Fibroblast of pulmonary artery (primary cell): ENCODE results near the gene ADCY10.
"Not testable (repeated sequence)": the region's sequence is repeated elsewhere in the genome, so short reads cannot be mapped to it uniquely, and the experiment has no call there.

Experiments
- DNase-seq: peaks from one replicate; pipeline ENCODE4 v3.0.0-alpha.2; 2010; ENCODE audit warnings: low read depth
- H3K4me3 ChIP-seq: replicated peaks from 2 replicates; pipeline ENCODE4 v1.5.1; 2011; ENCODE audit warnings: low read depth, mild to moderate bottlenecking, control low read depth, low read length, moderate library complexity
- TF ChIP-seq, protein P1 (sequence below): IDR thresholded peaks from 2 replicates; pipeline ENCODE4 v1.5.1; 2011; ENCODE audit warnings: mild to moderate bottlenecking, control low read depth, low read length, inconsistent platforms; ENCODE audit errors: missing control alignments

ADCY10 gene

DNA sequence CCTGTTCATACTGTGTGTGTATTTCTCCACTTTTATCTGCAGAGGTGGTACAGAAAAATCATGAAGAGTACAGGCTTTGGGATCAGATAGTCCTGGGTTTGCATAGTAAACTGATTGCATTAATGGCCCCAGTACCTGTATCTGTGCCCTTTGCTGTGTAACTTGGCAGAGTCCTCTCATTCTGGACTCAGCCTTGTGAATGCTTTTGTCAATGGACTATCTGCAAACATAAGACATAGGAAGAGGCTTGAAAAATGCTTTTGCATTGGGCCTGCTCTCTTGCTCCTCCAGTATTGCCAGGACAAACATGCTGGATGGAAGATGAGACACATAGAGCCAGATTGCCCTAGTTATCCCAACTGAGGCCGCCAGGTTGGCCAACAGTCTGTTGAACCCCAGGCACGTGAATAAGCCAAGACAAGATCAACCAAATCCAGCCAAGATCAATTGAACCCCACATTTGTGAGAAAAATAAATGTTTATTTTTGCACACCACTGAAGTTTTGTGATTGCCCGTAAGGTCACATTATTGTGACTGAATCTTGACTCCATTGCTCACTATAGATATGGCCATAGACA is 37.2 kb downstream of the ADCY10 start:
- DNase-seq, result no peak
- TF ChIP-seq, protein P1, sequence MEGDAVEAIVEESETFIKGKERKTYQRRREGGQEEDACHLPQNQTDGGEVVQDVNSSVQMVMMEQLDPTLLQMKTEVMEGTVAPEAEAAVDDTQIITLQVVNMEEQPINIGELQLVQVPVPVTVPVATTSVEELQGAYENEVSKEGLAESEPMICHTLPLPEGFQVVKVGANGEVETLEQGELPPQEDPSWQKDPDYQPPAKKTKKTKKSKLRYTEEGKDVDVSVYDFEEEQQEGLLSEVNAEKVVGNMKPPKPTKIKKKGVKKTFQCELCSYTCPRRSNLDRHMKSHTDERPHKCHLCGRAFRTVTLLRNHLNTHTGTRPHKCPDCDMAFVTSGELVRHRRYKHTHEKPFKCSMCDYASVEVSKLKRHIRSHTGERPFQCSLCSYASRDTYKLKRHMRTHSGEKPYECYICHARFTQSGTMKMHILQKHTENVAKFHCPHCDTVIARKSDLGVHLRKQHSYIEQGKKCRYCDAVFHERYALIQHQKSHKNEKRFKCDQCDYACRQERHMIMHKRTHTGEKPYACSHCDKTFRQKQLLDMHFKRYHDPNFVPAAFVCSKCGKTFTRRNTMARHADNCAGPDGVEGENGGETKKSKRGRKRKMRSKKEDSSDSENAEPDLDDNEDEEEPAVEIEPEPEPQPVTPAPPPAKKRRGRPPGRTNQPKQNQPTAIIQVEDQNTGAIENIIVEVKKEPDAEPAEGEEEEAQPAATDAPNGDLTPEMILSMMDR, result no peak
- H3K4me3 ChIP-seq, result no peak overlapping the region

DNA sequence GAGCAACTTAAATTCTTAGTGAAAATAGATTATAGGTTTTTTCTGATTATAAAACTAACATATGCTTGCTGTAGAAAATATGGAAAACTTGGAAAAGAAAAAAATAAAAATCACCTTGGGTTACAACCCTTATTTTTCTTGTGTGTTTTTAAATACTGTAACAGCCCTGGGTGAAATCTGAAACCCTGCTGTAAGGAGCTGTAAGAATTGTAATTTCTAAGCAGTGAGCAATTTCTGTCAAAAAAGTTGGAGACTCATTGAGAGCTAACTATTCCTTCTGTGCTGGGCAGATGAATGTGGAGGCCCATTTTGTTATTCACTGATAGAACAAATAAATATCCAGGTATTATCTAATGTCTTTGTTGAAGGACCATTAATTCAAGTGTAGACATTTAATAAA is 42.6 kb downstream of the ADCY10 start:
- no peak for DNase-seq
- TF ChIP-seq, protein P1, result no peak
- H3K4me3 ChIP-seq, result no peak overlapping the region

DNA sequence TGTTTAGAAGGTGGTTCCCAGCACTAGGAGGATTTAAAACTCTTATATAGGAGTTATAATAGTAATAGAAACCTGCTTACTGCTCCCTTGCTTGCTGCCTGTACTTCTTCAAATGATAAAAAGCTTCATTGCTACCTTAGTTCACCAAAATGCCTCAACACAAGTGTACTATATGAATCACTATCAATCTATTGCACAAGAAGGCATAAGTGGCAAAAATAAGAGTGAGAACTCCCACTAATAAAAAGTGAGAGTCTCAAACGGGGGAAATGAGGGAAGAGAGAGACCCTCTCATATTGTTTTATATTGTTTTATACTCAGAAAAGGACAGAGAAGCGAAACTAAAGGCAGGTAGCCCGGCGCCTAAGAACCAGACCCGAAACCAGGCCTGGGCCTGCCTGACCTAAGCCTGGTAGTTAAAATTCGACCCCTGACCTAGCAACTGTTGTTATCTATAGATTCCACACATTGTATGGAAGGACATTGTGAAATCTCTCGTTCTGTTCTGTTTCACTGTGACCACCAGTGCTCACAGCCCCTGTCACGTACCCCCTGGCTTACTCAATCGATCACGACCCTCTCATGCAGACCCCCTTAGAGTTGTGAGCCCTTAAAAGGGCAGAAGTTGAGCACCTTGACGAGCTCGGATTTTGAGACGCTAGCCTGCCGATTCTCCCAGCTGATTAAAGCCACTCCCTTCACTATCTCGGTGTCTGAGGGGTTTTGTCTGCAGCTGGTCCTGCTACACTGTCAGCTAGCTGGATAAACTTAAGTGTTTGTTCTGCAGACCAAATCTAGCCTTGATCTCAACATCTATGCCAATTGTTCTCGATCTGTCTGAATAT is 44.6 kb downstream of the ADCY10 start:
- not testable (repeated sequence) for DNase-seq, H3K4me3 ChIP-seq

DNA sequence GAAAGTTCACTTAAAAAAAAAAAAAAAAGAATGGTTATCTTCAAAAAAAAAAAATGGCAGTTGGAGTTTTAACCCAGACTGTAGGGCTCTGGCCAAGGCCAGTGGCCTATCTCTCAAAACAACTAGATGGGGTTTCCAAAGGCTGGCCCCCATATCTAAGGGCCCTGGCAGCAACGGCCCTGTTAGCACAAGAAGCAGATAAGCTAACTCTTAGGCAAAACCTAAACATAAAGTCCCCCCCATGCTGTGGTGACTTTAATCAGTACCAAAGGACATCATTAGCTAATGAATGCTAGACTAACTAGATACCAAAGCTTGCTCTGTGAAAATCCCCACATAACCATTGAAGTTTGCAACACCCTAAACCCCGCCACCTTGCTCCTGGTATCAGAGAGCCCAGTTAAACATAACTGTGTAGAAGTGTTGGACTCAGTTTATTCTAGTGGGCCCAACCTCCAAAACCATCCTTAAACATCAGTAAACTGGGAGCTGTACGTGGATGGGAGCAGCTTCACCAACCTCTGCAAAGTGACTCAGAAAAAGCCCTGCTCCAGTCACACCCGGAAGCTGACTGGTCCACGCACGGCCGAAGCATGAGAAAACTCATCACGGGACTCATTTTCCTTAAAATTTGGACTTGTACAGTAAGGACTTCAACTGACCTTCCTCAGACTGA is 47.1 kb downstream of the ADCY10 start:
- not testable (repeated sequence) for H3K4me3 ChIP-seq, DNase-seq

DNA sequence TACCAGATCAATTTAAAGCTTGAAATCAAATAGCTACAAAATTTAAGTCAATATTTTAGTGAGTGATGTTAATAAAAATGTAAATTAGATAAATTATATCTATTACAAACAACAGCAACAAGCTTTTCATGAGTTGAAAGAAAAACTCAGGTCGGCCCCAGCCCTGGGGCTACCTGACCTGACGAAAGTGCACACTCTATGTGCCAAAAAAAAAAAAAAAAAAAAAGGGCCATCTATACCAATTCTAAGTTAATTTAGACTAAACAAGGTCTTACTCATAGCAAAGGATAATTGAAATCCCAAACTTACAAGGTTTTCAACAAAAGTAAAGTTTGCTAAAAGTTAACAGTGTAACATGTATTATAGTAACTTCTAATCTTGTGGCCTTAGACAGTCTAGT is 47.6 kb downstream of the ADCY10 start:
- not testable (repeated sequence) for DNase-seq, H3K4me3 ChIP-seq

DNA sequence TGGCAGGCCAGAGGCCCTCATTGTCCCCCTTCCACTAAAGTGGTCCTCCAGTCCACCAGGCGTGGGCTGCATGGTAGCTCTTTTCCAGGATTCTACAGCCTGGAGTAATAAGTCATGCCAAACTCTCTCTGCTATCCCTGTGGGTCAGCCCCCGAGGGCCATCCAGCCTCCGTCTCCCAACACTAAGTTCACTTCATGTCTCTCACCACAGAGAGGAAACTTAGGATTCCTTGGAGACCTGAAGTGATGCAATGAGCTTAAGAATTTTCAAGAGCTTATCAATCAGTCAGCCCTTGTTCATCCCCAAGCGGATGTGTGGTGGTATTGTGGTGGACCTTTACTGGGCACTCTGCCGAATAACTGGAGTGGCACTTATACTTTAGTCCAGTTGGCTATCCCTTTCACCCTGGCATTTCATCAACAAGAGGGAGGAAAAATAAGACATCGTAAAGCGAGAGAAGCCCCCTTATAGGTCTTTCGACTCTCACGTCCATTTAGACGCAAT is 48.1 kb downstream of the ADCY10 start:
- H3K4me3 ChIP-seq, DNase-seq: not testable (repeated sequence)

DNA sequence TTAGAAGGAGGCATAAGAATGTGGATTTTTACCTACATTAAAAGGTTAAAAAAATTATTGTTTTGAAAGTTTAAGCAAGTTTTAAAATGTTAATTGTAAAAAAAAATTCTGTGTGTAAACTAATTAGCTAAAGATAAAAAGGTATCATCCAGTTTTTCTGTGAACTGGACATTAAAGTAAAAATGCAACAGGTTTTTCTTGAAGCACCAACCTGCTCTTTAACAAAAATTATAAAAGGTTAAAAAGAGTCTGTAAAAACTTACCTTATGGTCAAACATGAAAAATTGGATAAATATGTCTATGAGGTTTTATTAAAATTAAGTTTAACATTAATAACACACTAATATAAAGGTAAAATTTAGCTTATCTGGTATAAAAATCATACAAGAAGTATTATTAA is 48.7 kb downstream of the ADCY10 start:
- not testable (repeated sequence) for DNase-seq, H3K4me3 ChIP-seq

DNA sequence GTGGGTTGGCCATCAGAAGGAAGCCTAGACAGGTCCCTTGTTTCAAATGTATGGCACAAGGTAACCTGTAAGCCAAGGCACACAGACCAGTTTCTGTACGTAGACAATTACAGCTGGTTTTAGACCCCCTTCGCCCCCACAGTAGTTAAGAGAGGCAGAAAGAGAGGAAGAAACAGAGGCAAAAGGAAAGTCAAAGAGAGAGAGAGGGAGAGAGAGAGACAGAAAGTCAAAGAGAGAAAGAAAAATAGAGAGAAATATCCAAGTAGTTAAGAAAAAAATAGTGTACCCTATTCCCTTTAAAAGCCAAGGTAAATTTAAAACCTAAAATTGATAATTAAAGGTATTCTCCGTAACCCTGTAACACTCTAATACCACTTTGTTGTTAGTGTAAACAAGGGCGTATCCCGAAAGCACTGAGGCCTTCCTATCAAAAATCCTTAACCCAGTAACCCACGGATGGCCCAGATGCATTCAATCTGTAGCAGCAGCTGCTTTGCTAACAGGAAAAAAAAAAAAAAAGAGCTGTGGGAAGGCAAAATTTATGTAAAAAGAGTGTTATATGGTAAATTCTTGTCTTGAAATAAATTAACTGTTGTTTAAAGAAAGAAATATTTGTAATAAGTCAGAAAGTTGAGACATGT is 49.4 kb downstream of the ADCY10 start:
- H3K4me3 ChIP-seq, result no peak overlapping the region
- no peak for DNase-seq
- TF ChIP-seq, protein P1, result no peak

DNA sequence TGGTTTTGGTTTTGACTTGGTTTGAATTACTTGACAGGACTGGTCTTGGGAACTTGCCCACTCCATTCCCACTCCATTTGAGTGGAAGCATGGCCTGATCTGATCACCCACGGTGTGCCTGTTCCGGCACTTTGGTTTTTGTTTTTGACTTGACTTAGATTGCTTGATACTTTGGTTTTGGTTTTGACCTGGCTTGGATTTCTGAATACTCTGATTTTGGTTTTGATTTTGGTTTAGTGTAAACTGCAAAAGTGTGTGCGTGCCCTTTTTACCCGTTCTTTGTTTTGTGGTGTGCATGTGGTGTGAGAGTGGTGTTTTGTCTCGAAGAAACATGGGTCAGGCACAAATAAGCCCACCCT is 50.0 kb downstream of the ADCY10 start:
- no peak overlapping the region for H3K4me3 ChIP-seq
- TF ChIP-seq, protein P1, result no peak
- no peak for DNase-seq

DNA sequence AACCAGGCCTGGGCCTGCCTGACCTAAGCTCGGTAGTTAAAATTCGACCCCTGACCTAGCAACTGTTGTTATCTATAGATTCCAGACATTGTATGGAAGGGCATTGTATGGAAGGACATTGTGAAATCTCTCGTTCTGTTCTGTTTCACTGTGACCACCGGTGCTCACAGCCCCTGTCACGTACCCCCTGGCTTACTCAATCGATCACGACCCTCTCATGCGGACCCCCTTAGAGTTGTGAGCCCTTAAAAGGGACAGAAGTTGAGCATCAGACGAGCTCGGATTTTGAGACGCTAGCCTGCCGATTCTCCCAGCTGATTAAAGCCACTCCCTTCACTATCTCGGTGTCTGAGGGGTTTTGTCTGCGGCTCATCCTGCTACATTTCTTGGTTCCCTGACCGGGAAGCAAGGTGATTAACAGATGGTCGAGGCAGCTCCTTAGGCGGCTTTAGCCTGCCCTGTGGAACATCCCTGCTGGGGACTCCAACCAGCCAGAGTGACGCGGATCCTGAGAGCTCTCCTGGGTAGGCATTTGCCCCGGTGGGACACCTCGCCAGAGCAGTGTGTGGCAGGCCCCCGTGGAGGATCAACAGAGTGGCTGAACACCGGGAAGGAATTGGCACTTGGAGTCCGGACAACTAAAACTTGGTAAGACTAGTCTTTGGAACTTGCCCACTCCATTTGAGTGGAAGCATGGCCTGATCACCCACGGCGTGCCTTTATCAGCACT is 50.6 kb downstream of the ADCY10 start:
- DNase-seq, H3K4me3 ChIP-seq: not testable (repeated sequence)
